H1 (cell line): ENCODE data around the gene RPL37. TPM values are rescaled to one million over a fixed set of nuclear protein-coding genes. Genes with fewer than 3 reads are reported as not detected.

Experiments used
- CTCF ChIA-PET: fragments of 300-600 bp; sonication (Branson Sonifier 250); formaldehyde crosslinking; loops from one replicate; lab custom pipeline; 2021; ENCODE audit not compliant: partially characterized antibody; lab: Charles Lee
- POLR2A ChIA-PET: fragments of 300-600 bp; sonication (Branson Sonifier 250); formaldehyde crosslinking; loops from one replicate; lab custom pipeline; 2021; ENCODE audit warnings: inconsistent platforms; ENCODE audit not compliant: partially characterized antibody; lab: Charles Lee
- DNase-seq, 2 experiments: peaks; one replicate each; pipeline versions ENCODE4 v3.0.0 to v3.0.0-alpha.2; 2010 to 2022; ENCODE audit warnings: low spot score in 2 of 2, low read depth in 1 of 2, mixed read lengths in 1 of 2
- FAIRE-seq: peaks from 2 replicates; lab custom pipeline; 2011; peaks lifted over from hg19 to GRCh38; lab: Jason Lieb, UNC
- H2AFZ ChIP-seq: 2 replicates; pipeline ENCODE4 v1.8.1; 2012; ENCODE audit warnings: low read length, inconsistent platforms
- H2AK5ac ChIP-seq: 2 replicates; pipeline ENCODE4 v1.6.1; 2013; ENCODE audit warnings: low read depth, low read length
- H2BK120ac ChIP-seq: replicated peaks from 2 replicates; pipeline ENCODE3; 2013; ENCODE audit warnings: low read depth, low read length, inconsistent platforms
- H2BK12ac ChIP-seq: 2 replicates; pipeline ENCODE4 v1.6.1; 2013; ENCODE audit warnings: low read depth, low read length
- H2BK15ac ChIP-seq: 2 replicates; pipeline ENCODE4 v1.6.1; 2013; ENCODE audit warnings: low read length
- H2BK20ac ChIP-seq: 2 replicates; pipeline ENCODE4 v1.6.1; 2013; ENCODE audit warnings: low read length
- H2BK5ac ChIP-seq: 2 replicates; pipeline ENCODE4 v1.6.1; 2013; ENCODE audit warnings: low read depth, low read length
- H3K14ac ChIP-seq: 2 replicates; pipeline ENCODE4 v1.6.1; 2013; ENCODE audit warnings: inconsistent platforms; ENCODE audit not compliant: insufficient read length
- H3K18ac ChIP-seq: 2 replicates; pipeline ENCODE4 v1.6.1; 2013; ENCODE audit warnings: low read length; ENCODE audit errors: extremely low read depth
- H3K23ac ChIP-seq: 2 replicates; pipeline ENCODE4 v1.6.1; 2013; ENCODE audit warnings: inconsistent platforms; ENCODE audit not compliant: insufficient read length
- H3K23me2 ChIP-seq: 2 replicates; pipeline ENCODE4 v1.6.1; 2013; ENCODE audit warnings: low read depth, low read length
- H3K27ac ChIP-seq: 2 replicates; pipeline ENCODE4 v1.6.1; 2011; ENCODE audit warnings: low read depth, low read length, inconsistent platforms
- H3K27me3 ChIP-seq, 4 experiments: replicated peaks in 1 of 4; 1 replicate in 1 of 4; 2 replicates in 3 of 4; pipeline versions ENCODE4 v1.6.1 to v1.8.1; 2011 to 2013; ENCODE audit warnings: low read length in 3 of 4, mild to moderate bottlenecking in 3 of 4, inconsistent platforms in 2 of 4, mixed read lengths in 2 of 4, moderate library complexity in 1 of 4; ENCODE audit not compliant: control insufficient read depth in 3 of 4, insufficient read depth in 3 of 4; ENCODE audit errors: extremely low read depth in 1 of 4
- H3K36me3 ChIP-seq, 4 experiments: 2 replicates each; pipeline versions ENCODE4 v1.6.1 to v1.8.1; 2011 to 2013; ENCODE audit warnings: mild to moderate bottlenecking in 4 of 4, low read length in 3 of 4, moderate library complexity in 2 of 4, control low read depth in 1 of 4, inconsistent platforms in 1 of 4; ENCODE audit not compliant: insufficient read depth in 4 of 4, control insufficient read depth in 2 of 4
- H3K4ac ChIP-seq: replicated peaks from 2 replicates; pipeline ENCODE3; 2013; ENCODE audit warnings: low read length, low read depth, mixed read lengths, inconsistent platforms; ENCODE audit not compliant: insufficient read length
- H3K4me1 ChIP-seq, 4 experiments: replicated peaks in 1 of 4; 1 replicate in 1 of 4; 2 replicates in 3 of 4; pipeline versions ENCODE4 v1.6.1 to v1.8.1; 2011 to 2013; ENCODE audit warnings: low read length in 3 of 4, inconsistent platforms in 2 of 4, mixed read lengths in 1 of 4; ENCODE audit not compliant: insufficient read depth in 4 of 4, control insufficient read depth in 3 of 4
- H3K4me2 ChIP-seq, 2 experiments: 2 replicates each; pipeline versions ENCODE4 v1.6.1 to v1.8.1; 2011 to 2013; ENCODE audit warnings: low read depth in 2 of 2, low read length in 2 of 2, control low read depth in 1 of 2, inconsistent platforms in 1 of 2, mild to moderate bottlenecking in 1 of 2; ENCODE audit not compliant: insufficient read depth in 1 of 2
- H3K4me3 ChIP-seq, 4 experiments: fragments of 200-600, 300-600 bp in 1 of 4; sonication (generic), shearing (Covaris generic), sonication (Bioruptor Twin) in 1 of 4; 2 replicates each; pipeline versions ENCODE4 v1.5.1 to v1.8.1; 2011 to 2016; ENCODE audit warnings: low read length in 4 of 4, low read depth in 3 of 4, control low read depth in 2 of 4, inconsistent platforms in 2 of 4, mild to moderate bottlenecking in 2 of 4, mixed read lengths in 1 of 4, moderate library complexity in 1 of 4; ENCODE audit not compliant: insufficient read depth in 2 of 4; ENCODE audit errors: extremely low read depth in 1 of 4
- H3K56ac ChIP-seq: replicated peaks from 2 replicates; pipeline ENCODE3; 2013; ENCODE audit warnings: low read depth, mild to moderate bottlenecking, mixed read lengths, low read length, inconsistent platforms; ENCODE audit not compliant: insufficient read length
- H3K79me1 ChIP-seq: 2 replicates; pipeline ENCODE4 v1.6.1; 2013; ENCODE audit warnings: low read depth, low read length, control low read depth
- H3K79me2 ChIP-seq, 2 experiments: 2 replicates each; pipeline versions ENCODE4 v1.6.1 to v1.8.1; 2012 to 2013; ENCODE audit warnings: low read length in 2 of 2, mild to moderate bottlenecking in 2 of 2, inconsistent platforms in 1 of 2; ENCODE audit not compliant: insufficient read depth in 2 of 2, control insufficient read depth in 1 of 2
- H3K9ac ChIP-seq, 4 experiments: replicated peaks in 1 of 4; 1 replicate in 1 of 4; 2 replicates in 3 of 4; pipeline versions ENCODE4 v1.6.1 to v1.8.1; 2011 to 2013; ENCODE audit warnings: low read depth in 3 of 4, low read length in 3 of 4, control low read depth in 2 of 4, mild to moderate bottlenecking in 2 of 4, moderate library complexity in 2 of 4, inconsistent platforms in 1 of 4; ENCODE audit errors: extremely low read depth in 1 of 4
- H3K9me3 ChIP-seq, 2 experiments: 2 replicates each; pipeline versions ENCODE4 v1.6.1 to v1.8.1; 2012 to 2013; ENCODE audit warnings: mild to moderate bottlenecking in 2 of 2, moderate library complexity in 2 of 2, control low read depth in 1 of 2, inconsistent platforms in 1 of 2, low read depth in 1 of 2, low read length in 1 of 2, mixed read lengths in 1 of 2; ENCODE audit not compliant: insufficient read depth in 2 of 2
- H4K20me1 ChIP-seq, 2 experiments: replicated peaks in 1 of 2; 2 replicates each; pipeline versions ENCODE3 to v1.8.1; 2011 to 2013; ENCODE audit warnings: inconsistent platforms in 2 of 2, low read length in 2 of 2, mild to moderate bottlenecking in 1 of 2; ENCODE audit not compliant: insufficient read depth in 2 of 2, control insufficient read depth in 1 of 2
- H4K5ac ChIP-seq: 2 replicates; pipeline ENCODE4 v1.6.1; 2013; ENCODE audit warnings: low read length, low read depth, mixed read lengths, inconsistent platforms; ENCODE audit not compliant: insufficient read length
- H4K8ac ChIP-seq: 2 replicates; pipeline ENCODE4 v1.8.0; 2013; ENCODE audit warnings: mild to moderate bottlenecking, moderate library complexity, low read length, inconsistent platforms; ENCODE audit not compliant: insufficient read depth; ENCODE audit errors: extremely low read depth
- H4K91ac ChIP-seq: replicated peaks from 2 replicates; pipeline ENCODE3; 2013; ENCODE audit warnings: low read length, mixed read lengths, inconsistent platforms; ENCODE audit not compliant: insufficient read length
- ATF3 ChIP-seq: IDR thresholded peaks from 2 replicates; pipeline ENCODE4 v1.6.1; 2011; ENCODE audit warnings: low read depth, mild to moderate bottlenecking, low read length; ENCODE audit not compliant: insufficient read depth
- CBX5 ChIP-seq: fragments of 300-800, 300-1000 bp; sonication (generic); IDR thresholded peaks from 2 replicates; pipeline ENCODE4 v1.7.1; 2016; ENCODE audit warnings: antibody characterized with exemption, low read length, low read depth
- CTCF ChIP-seq, 3 experiments: IDR thresholded peaks; 1 replicate in 2 of 3; 2 replicates in 1 of 3; pipeline versions ENCODE4 v1.5.1 to v1.6.1; 2011; ENCODE audit warnings: low read length in 3 of 3, mild to moderate bottlenecking in 3 of 3, inconsistent platforms in 2 of 3, low read depth in 1 of 3, moderate library complexity in 1 of 3; ENCODE audit not compliant: insufficient read depth in 1 of 3; ENCODE audit errors: control extremely low read depth in 1 of 3
- EGR1 ChIP-seq: IDR thresholded peaks from 2 replicates; pipeline ENCODE4 v1.6.1; 2011; ENCODE audit warnings: low read depth, low read length, borderline replicate concordance
- GTF2F1 ChIP-seq: IDR thresholded peaks from 2 replicates; pipeline ENCODE4 v1.6.1; 2012; ENCODE audit warnings: low read depth, low read length, improper control_type of control experiment, borderline replicate concordance
- HDAC6 ChIP-seq: IDR thresholded peaks from one replicate; pipeline ENCODE4 v1.7.1; 2012; ENCODE audit warnings: low read depth, mild to moderate bottlenecking, inconsistent platforms, low read length, moderate library complexity
- MAFK ChIP-seq: IDR thresholded peaks from 2 replicates; pipeline ENCODE4 v1.6.1; 2012; ENCODE audit warnings: low read depth, mild to moderate bottlenecking, improper control_type of control experiment, low read length
- RAD21 ChIP-seq, 2 experiments: IDR thresholded peaks in 1 of 2; conservative IDR thresholded peaks in 1 of 2; 2 replicates each; pipeline ENCODE4 v1.6.1; 2011; ENCODE audit warnings: low read depth in 2 of 2, low read length in 2 of 2, improper control_type of control experiment in 1 of 2, inconsistent platforms in 1 of 2, mild to moderate bottlenecking in 1 of 2, moderate library complexity in 1 of 2
- RFX5 ChIP-seq: IDR thresholded peaks from 2 replicates; pipeline ENCODE4 v1.6.1; 2011; ENCODE audit warnings: low read depth, low read length, improper control_type of control experiment, borderline replicate concordance
- TAF7 ChIP-seq: optimal IDR thresholded peaks from 2 replicates; pipeline ENCODE3; 2011; ENCODE audit warnings: low read depth, mild to moderate bottlenecking, inconsistent platforms, low read length, moderate library complexity, borderline replicate concordance
- WGBS, 2 experiments: shearing (Covaris generic) in 1 of 2; methylation state at CpG; one replicate each; pipeline versions ENCODE4 v1.1.6 to v1.1.7; 2013 to 2015; ENCODE audit warnings: low lambda C conversion rate in 2 of 2, mixed read lengths in 2 of 2, inconsistent platforms in 1 of 2, low coverage in 1 of 2, missing lambda C conversion rate in 1 of 2; ENCODE audit not compliant: insufficient replicate concordance in 2 of 2, insufficient coverage in 1 of 2, insufficient read length in 1 of 2; ENCODE audit errors: extremely low coverage in 1 of 2, missing lambda C conversion rate in 1 of 2; 5-methylcytosine and 5-hydroxymethylcytosine counted together
- polyA plus RNA-seq, 7 experiments: library from polyadenylated mRNA; depleted of rRNA in 3 of 7; stranded (reverse) in 5 of 7; unstranded in 2 of 7; fragments of >200 nt in 5 of 7; fragments of 200-250 nt in 2 of 7; gene quantifications; 1 replicate in 5 of 7; 2 replicates in 1 of 7; 4 replicates in 1 of 7; pipeline versions ENCODE4 v1.2.1 to v1.2.3, GENCODE V29; 2011 to 2013; ENCODE audit warnings: missing spikeins in 2 of 7, mixed read lengths in 2 of 7
- total RNA-seq: library from RNA; stranded (reverse); fragmentation: NEBNext Ultra II Directional; extraction: Animal tissue kit (Norgen Biotek cat#: 25700); gene quantifications from 2 replicates; pipeline ENCODE4 v1.2.1, GENCODE V29; 2021

The RPL37 gene
- total and polyA plus RNA-seq, 2 of the 8 experiments (the other 6 are each of a cell fraction or from before 2014, with no cell fraction given): 467 to 1,534 TPM

- H2BK20ac ChIP-seq: no peak overlapping the region
- no peaks in the 10 kb centered on the region for H3K27me3 ChIP-seq
- DNase-seq (no peak), FAIRE-seq (no peak)
- H3K18ac ChIP-seq: no peak overlapping the region
- H2BK15ac ChIP-seq: no peak overlapping the region
- H2BK5ac ChIP-seq: no peak overlapping the region
- no peak overlapping the region for H3K4me2 ChIP-seq
- WGBS, 2 experiments: 75% methylated on average over 1 of the region's 1 CpG; no CpG with 5 or more reads in 1 of the 2 experiments
- no peak overlapping the region for H4K5ac ChIP-seq
- H4K8ac ChIP-seq: no peak overlapping the region
- no peak overlapping the region for H3K23ac ChIP-seq
- no peak overlapping the region for H3K4ac ChIP-seq
- no peak overlapping the region for H2BK120ac ChIP-seq
- no peak overlapping the region for H3K9ac ChIP-seq
- H2BK12ac ChIP-seq: no peak overlapping the region
- H4K91ac ChIP-seq: no peak overlapping the region
- peaks cover 10 to 27% (median 20%) of the 10 kb centered on the region in 4 experiments for H3K36me3 ChIP-seq
- H2AK5ac ChIP-seq: no peak overlapping the region
- CTCF ChIA-PET: interaction anchor here (1.0 to 1.1 kb wide), 2 partner anchors 10 to 55 kb away, joined by 3 to 4 read pairs; no protein-coding TSS in a partner anchor
- no peaks in the 10 kb centered on the region for H3K79me2 ChIP-seq
- H3K4me1 ChIP-seq: no peaks in the 10 kb centered on the region
- H3K4me3 ChIP-seq: no peak overlapping the region
- no peak overlapping the region for H3K14ac ChIP-seq
- H3K27ac ChIP-seq: no peak overlapping the region
- H3K9me3 ChIP-seq: no peaks in the 10 kb centered on the region
- no peak overlapping the region for H2AFZ ChIP-seq
- peaks cover 0 to 3% of the 10 kb centered on the region in 2 experiments for H4K20me1 ChIP-seq
- no peak overlapping the region for H3K56ac ChIP-seq
- no peaks in the 10 kb centered on the region for H3K79me1 ChIP-seq
- POLR2A ChIA-PET: interaction anchor here (4.1 to 16.9 kb wide), 5 partner anchors 9 to 25 kb away, joined by 14 to 372 read pairs (median 190); partner anchors contain the start of genes CARD6 and RPL37
- H3K23me2 ChIP-seq: no peaks in the 10 kb centered on the region
- no peak for TF ChIP-seq MAFK
- TF ChIP-seq GTF2F1: no peak
- TF ChIP-seq CTCF (IDR thresholded peaks at IDR 0.05; ENCODE audit: control extremely low read depth in 1 of 3, insufficient read depth in 1 of 3, low read depth in 1 of 3, low read length in 3 of 3): no peak
- no peak for TF ChIP-seq RAD21 (IDR thresholded peaks at IDR 0.05 in 1 of 2, conservative IDR thresholded peaks at IDR 0.05 in 1 of 2; ENCODE audit: low read depth in 2 of 2, low read length in 2 of 2)
- TF ChIP-seq ATF3: no peak
- TF ChIP-seq HDAC6: no peak
- TF ChIP-seq EGR1: no peak
- TF ChIP-seq CBX5: no peak
- TF ChIP-seq TAF7: no peak
- TF ChIP-seq RFX5: no peak
These were observed 11.6 kb downstream of the RPL37 start for GRCh38 chr5:40823459-40823858.
